Measurements from ENCODE around the gene PJA2.

PJA2 gene

DNA sequence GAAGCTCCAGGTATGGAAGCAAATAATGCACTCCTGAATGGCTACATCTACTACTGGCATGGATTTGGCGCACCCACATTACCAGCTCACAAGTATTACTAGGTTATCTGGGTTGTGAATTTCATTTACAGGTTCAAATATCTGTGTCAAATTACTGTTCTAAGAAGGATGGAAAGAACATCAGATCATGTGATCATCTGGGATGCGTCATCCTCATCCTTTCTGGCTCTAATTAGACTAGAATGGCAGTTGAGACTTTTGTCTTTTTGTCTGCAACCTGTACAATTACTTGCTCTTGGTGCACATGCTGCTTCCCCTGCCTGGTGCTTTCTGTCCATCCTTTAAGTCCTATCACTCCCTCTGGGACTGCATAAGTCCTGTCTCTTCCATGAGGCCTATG, 64.1 kb downstream of the PJA2 start:
- DNase-seq, result no peak

DNA sequence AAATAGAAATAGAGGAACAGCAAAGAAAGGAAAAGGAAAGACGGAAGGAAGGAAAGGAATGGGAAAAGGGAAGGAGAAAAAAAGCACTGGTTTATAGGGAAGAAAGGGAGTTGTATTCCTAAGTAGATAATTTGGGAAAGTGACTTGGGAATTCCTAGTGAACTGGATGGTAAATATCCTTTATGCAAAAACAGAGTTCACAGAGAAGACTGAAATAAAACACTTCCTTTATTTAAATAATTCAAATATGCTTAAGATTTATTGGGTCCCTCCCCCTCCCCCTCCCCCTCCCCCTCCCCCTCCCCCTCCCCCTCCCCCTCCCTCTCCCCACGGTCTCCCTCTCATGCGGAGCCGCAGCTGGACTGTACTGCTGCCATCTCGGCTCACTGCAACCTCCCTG, 69.4 kb downstream of the PJA2 start:
- no peak for DNase-seq

DNA sequence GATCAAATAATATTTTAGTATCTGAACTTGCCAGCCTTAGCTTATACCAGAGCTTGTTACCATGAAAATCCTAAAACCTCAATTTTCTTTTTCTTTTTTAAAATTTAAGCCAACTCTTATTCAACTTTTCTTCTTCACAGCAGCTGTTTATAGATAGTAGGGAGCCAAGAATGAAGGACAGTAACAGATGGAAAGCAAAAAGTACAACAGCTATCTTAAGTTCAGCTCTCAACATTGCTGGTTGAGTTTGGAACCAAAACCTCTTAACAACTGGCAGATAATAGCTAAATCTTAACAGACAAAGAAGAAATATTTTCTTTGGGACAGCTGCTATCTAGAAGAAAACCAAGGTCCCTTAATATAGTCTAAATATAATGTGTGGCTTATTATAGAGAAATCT, 74.7 kb downstream of the PJA2 start:
- DNase-seq, result no peak

DNA sequence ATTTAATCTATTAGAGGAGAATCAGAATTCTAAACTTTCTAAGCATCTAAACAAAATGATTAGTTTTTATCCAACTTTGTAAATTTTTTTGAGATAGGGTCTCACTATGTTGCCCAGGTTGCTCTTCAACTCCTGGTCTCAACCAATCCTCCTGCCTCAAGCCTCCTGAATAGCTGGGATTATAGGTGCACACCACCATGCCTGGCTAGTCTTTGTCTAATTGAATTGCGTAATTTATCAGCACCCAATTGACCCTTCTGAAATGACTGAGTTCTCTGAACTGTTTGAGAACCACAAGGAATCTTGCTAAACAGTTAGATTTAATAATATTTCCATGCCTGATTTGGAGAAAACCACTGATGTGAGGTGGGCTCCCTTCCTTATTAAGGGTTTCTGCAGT, 75.7 kb downstream of the PJA2 start:
- no peak for DNase-seq

DNA sequence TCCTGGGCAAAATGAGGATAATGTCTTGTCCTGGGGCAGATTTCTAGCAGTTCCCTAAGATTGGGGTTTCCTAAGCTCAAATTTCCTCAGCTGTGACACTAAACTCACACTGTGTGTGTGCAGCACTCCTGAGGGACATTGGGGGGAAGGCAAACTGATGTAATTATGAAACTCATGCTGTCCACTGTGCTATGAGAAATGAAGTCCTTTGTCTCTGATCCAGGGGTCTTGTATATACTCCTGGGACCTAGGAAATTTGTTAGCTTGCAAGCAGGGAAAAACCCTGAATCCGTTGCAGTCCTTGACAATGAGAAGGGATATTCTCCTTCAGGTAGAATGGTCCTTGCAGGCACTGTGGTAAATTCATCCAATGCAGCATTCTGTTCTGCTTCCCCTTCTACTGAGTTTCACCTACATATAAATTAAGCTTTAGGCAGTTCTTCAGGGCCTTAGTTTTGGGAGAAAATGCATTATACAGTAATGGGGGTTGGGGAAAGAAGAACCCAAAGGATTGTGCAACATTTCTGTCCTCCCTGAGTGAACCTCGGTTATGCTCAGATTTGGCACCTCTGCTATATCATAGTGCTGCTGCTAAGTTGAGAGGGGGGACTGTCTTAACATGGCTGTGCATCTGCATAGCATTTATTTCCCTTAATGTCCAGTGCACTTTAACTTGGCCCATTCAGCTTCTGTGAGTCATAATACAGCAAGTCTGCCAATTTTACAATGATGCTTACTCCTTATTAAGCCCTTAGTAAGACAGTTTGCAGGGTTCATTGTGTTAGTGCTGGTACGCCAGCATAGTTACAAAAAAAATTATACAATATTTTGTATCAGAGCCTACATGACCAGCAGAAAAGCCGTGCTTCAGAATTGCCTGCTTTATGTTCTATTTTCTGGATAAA, 80.2 kb downstream of the PJA2 start:
- no peak for DNase-seq

DNA sequence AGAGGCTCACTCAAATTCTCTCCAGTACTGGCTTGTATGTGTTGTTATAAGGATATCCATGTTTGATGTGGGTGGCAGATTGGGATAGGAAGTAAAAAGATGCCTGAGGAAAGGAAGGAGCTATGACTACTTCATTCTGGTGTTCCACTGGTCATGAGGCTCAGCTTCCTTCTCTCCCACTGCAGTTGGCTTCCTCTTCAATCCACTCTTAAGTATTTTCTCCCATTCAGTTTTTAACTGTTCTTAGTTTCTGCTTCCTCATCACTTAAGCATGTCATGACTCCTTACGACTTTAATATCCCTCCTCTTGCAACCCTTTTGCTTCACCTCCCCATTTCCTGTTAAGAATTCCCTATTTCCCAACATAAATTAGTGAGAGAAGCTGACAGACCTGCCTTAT, 81.1 kb downstream of the PJA2 start:
- DNase-seq, result no peak

DNA sequence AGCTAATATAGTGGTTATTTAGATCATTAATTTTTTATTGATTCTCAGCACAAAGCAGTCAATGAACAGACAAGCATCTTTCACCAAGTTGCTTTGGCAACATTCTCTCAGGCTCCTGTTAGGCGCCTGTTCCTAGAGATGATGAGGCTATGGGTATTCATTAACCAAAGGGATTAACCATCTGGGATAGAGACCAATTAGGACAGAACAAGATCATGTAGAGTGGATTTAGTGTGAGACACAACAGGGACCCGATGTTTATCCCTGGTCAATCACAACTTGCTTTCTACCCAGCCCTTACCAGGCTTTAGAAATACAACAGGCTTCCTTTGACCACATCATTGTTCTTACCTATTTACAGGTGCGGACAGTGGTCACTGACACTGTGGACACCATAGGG, 82.2 kb downstream of the PJA2 start:
- DNase-seq, result no peak

DNA sequence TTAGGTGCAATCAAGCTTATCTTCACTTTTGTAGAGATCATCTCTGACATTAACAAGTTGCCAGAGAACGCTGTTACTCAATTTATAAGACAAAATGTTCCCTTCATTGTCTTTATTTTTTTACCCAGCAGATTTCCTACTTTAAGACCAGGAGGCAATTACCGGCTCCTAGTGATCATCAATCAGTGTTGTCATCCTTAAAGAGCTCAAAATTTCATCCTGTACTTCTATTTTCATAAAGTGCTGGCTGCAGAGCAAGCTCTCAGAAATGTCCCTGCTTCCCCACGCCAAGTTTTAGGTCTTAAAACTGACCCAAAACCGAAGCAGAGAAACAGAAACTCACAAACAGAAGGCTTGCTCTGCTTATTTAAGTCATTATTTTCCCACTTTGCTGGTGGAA, 82.9 kb downstream of the PJA2 start:
- no peak for DNase-seq

DNA sequence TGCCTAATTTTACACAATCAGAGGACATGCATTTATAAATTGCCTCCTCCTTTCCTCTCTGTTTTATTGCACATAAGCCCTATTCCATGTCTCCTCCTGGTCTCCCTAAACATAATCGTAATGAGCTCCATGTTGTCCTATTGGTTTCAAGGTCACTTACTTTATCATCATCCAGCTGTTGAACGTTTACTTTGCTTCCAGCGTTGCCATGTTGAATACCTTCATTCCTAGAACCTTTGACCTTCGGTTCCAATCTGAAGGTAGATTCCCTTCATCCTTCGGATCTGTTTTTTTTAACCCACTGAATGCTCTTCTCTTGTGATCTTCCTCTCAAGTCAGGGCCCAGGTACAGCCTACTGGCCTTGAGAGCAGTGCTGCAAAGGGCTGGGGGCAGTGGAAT, 84.3 kb downstream of the PJA2 start:
- no peak for DNase-seq

DNA sequence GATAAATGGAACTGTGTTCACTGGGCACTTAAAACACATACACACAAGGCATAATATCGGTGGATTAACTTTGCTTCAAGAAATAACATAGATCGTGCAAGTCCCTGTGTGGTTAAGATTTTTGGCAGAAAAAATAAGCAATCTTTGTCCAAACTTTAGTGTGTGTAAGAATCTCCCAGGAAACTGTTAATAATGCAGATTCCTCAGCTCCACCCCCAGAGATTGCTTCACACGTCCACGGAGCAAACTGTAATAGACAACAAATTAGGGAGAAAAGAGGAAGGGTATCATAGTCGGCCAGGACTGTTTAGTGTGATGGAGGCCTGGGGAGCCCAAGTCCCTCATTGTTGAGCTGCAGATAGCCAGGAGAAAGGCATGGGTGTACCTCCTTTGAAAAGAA, 84.8 kb downstream of the PJA2 start:
- no peak for DNase-seq

DNA sequence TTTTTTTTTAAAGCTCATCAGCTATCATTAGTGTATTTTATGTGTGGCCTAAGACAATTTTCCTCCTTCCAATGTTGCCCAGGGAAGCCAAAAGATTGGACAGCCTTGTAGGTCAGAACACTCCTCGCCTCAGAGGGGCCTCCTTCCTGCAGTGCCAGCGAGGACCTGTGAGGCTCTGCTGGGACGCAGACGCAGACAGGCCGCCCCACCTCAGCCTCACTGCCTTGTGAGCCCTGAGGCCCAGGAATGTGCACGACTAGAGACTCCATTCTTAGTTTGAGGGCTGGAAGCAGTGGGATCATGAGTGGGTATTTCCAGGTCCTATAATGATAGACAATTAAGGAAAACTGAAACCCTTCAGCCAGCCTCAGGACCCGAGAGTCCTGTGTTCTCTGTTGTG, 85.4 kb downstream of the PJA2 start:
- DNase-seq, result no peak

DNA sequence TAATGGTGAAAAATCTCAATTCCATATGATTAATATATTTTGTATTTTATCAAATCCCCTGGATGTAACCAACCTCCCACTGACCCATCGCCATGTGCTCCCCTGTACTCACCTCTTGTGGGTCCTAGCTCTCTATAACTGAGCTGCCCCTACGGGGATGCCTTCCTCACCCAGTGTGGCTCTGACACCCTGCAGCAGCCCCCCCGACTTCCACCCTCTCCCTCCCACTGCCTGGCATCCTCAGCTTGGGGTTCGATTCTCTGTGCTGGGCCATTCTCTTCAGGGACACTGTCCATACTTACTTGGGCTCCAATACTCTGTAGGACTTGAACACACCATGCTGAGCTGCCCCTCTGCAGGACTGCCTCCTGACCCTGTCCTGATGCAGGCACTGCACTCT, 87.1 kb downstream of the PJA2 start:
- no peak for DNase-seq

DNA sequence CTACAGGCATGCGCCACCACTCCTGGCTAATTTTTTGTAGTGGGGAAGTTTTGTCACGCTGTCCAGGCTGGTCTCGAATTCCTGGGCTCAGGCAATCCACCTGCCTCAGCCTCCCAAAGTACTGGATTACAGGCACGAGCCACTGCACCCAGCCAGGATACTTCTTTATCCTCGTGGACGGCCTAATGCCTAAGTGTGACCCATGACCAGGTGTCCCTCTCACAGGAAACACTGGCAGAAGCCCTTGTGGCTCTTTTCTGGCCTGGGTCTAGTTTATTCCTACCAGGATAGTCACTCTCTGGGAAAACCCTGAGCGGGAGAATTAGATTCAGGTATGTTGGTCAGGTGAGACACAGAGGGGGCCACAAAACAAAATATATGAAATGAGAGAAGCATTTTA, 90.4 kb downstream of the PJA2 start:
- no peak for DNase-seq

DNA sequence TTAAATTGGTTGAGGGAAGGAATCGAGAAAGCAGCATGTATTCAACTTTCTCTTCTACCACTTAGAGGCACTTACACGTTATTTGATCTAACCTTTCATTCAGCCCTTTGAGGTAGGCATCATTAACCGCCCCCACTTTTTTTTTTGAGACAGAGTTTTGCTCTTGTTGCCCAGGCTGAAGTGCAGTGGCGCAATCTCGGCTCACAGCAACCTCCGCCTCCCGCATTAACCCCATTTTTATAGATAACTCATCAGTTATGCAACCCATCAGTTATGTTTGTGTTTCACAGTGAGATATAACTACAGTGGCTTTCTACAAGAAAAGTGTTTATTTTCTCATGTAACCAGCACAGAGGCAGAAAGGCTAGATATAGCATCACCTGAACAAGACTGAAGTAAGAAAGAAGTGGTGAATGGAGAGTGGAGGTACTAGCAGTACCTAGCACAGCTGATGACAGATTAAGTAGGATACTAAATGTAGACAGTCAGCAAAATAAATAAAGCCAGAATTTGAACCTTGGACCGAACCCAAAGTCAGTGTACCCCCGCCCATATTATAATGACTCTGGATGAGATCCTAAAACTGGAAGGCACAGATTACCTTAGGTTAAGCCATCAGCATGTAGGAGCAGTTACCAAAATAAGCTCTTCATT, 91.2 kb downstream of the PJA2 start:
- no peak for DNase-seq

DNA sequence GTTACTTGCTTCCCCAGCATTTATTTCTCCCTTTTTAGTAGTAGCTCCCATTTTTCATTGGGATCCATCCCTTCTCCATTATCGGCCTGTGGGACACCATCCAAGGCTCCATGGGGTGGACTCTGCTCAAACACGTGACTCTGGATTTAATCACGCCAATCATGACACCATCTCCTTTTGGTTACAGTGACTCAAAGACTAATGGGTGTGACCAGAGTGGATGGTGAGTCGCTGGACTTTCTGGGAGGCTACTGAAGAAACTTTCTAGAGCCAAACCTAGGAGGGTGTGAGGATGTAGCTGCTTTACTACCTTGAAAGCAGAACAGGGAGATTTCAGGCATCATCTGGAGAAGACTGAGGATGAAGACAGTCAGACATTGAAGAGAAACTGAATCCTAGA, 93.1 kb downstream of the PJA2 start:
- DNase-seq, result no peak

DNA sequence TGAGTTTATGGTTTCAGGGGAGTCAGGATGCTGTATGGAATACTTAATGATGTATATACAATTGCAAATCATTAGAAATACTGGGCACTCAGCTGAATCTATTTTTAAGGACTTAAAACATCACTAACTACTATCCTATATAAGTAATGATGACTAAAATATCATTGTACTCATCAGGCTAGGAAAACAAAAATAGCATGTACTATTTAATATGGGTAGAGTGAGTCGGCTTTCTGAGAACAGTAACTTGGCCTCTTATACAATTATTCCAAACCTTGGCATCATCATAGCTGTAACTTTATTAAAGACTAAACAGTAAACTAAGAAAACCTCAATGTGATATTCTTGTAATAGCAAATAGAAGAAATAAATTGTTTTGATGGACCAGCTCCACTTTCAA, 94.5 kb downstream of the PJA2 start:
- DNase-seq, result no peak

DNA sequence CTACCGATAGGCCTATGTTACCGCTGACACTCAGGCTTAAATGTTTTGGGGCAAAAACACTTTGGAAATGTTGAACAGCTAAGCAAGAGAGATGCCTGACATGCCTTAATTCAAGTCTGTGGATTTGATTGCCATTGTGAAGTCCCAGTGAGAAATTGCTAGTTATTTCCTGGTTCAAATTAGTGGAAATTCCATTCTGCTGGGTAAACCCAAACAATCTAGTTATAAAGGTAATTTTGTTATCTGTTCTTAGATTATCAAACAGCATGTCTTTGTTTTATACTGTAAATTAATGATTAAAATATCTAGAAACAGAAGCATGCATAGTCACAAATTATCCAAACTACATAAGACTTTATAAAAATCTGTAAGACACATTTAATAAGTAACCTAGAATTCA, 96.6 kb downstream of the PJA2 start:
- no peak for DNase-seq

DNA sequence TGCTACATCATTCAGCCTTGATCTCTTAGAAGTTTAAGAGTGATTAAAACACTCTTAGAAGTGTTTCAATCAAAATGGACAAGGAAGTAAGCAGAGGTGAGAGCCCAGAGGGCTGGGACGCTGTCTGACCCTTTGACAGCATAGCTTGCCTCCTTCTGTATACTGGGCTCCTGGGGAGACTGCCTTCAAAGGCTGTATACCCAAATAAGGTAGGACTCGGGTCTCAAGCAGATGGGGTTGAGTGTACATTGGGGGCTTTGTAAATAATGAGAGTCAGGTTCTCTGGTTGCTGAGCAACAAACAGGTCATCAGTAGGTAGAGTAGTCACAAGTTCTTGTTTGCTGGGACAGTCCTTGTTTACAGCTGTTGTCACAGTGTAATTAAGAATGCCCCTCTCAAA, 97.1 kb downstream of the PJA2 start:
- DNase-seq, result no peak

DNA sequence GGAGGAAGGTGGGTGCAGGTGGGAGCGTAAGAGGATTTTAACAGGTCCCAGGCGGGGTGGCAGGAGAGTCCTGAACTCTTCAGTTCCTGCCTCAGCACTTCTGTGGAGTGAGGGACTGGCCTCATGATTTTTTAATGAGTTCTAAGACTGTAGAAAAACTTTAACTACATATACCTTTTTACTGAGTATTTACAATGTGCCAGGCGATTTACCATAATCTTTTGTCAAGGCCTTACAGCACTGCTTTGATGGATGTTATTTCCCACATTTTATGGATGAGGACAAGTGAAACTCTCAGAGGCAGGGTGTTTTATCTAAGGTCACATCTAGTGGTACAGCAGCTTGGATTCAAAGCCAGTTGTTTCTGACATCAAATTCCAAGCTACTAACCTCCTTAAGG, 99.5 kb downstream of the PJA2 start:
- DNase-seq, result no peak

DNA sequence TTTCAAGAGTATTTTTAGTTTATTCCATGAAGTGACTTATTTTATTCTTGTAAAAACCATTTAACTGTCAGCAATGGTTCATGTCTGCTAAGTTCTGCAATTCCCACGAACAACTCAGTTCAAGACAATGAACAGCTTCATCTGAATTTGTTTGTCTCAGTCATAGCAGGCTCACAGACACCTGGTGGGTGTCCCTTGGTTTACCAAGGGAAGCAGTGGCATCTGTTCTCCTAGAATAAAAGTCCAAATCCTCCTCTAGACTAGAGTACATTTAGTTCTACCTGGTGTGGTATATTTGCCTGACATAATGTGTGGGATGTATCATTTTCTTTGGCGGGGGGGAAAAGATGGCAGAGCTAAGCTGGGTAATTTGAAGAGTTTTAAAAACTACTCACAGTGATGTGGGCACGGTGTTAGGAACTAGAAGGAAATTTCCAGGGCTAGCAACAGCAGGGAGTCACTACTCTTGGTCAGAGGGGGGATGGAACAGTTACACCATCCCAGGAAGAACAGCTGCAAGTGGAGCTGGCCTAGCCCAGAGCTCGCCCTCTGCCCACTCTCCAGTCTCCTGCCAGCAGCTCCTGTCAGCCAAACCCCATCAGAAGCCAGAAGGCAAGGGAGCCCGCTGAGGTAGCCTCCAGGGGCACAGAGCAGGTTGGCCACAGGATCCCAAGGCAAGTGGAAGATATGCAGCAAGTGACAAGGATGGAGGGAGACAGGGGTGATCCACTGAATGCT, 100.3 kb downstream of the PJA2 start:
- DNase-seq, result no peak

DNA sequence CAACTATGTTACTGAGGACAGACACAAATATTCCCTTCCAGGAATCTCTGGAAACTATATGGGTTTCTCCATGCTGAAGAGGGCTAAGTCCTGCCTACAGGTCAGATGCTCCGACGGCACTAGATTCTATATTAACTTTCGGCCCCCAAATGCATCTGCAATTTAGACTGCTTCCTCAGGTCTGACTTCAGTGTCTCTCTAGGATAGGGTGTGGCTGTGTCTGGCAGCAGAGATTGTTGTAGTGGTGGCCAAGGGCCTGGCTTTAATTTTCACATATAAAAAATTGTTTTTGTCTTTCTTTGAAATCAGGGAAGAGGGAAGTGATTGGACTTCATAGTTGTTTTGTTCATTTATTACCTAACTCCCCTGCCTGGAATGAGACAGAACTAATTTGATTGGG, 101.8 kb downstream of the PJA2 start:
- DNase-seq, result no peak

DNA sequence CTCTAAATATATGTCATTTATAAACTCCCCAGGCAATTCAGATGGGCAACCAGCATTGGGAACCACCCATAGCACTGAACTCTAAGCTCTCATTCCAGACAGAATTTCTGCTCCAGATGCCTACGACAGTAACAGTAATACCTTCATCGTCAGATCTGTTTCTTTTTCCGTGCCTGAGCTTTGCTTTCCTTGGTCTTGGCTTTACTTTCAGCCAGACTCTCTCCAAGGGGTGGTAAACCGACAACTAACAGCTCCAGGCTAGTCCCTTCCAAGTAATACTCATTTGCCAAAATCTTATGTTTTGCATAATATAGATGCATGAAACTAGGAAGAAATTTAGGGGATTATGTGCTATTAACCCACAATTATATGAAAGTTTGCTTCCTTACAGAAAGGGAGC, 102.3 kb downstream of the PJA2 start:
- no peak for DNase-seq

DNA sequence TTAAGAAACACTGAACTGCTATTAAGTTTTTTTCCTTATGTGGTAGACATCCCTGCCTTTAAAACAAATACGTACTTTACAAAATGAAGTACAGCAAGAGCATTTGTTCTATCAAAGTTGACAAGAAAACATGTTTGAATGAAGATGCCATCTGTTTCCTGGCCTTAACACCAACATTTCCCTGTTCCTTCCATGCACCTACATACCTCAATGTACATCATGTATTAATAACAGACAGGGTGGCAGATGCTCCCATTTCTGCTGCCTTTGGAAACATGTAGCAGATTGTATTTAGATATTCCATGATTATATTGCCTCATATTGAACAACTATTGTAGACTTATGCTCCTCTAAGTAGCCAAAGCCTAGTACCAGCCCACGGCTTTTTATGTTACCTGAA, 104.4 kb downstream of the PJA2 start:
- no peak for DNase-seq

DNA sequence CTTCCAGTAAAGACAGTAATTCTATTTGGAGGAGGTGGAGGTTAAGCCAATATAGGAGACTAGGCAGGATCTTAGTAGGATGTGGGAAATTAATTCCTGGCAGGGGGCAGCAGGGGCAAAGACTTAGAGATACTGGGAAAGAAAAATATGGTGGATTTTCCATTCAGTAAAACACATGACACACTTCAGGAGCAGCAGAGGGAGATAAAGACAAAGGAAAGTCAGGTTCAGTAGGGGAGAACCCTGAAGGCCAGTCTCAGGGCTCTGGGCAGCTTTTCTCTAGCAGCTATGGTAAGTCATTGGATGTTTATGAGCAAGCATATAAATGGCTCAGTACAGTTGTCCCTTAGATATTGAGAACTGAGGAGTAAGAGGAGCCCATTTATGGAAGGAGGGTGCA, 105.5 kb downstream of the PJA2 start:
- DNase-seq, result no peak

Data from right forelimb (tissue), 1 donor.